Fibroblast of lung (primary cell): ENCODE results near the gene ADGRV1.
"Not testable (repeated sequence)": the region's sequence is repeated elsewhere in the genome, so short reads cannot be mapped to it uniquely, and the experiment has no call there.

ENCODE experiments used
- EZH2 ChIP-seq: IDR thresholded peaks from 2 replicates; pipeline ENCODE4 v1.5.1; 2012; ENCODE audit warnings: low read length, control low read depth, mild to moderate bottlenecking; ENCODE audit errors: missing control alignments
- TF ChIP-seq, protein P1 (sequence below), 2 donors: IDR thresholded peaks in 1 of 2; conservative IDR thresholded peaks in 1 of 2; 1 replicate in 1 of 2; 2 replicates in 1 of 2; pipeline ENCODE4 v1.5.1; 2011 to 2012; ENCODE audit warnings: low read length in 2 of 2, control low read depth in 1 of 2, inconsistent platforms in 1 of 2, low read depth in 1 of 2, mild to moderate bottlenecking in 1 of 2

DNA sequence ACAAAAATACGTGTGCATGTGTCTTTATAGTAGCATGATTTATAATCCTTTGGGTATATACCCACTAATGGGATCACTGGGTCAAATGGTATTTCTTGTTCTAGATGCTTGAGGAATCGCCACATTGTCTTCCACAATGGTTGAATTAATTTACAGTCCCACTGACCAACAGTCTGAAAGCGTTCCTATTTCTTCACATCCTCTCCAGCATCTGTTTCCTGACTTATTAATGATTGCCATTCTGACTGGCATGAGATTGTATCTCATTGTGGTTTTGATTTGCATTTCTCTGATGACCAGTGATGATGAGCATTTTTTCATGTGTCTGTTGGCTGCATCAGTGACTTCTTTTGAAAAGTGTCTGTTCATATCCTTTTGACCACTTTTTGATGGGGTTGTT is 18.0 kb downstream of the ADGRV1 start:
- TF ChIP-seq, protein P1, sequence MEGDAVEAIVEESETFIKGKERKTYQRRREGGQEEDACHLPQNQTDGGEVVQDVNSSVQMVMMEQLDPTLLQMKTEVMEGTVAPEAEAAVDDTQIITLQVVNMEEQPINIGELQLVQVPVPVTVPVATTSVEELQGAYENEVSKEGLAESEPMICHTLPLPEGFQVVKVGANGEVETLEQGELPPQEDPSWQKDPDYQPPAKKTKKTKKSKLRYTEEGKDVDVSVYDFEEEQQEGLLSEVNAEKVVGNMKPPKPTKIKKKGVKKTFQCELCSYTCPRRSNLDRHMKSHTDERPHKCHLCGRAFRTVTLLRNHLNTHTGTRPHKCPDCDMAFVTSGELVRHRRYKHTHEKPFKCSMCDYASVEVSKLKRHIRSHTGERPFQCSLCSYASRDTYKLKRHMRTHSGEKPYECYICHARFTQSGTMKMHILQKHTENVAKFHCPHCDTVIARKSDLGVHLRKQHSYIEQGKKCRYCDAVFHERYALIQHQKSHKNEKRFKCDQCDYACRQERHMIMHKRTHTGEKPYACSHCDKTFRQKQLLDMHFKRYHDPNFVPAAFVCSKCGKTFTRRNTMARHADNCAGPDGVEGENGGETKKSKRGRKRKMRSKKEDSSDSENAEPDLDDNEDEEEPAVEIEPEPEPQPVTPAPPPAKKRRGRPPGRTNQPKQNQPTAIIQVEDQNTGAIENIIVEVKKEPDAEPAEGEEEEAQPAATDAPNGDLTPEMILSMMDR (conservative IDR thresholded peaks at IDR 0.05 in 1 of 2, IDR thresholded peaks at IDR 0.05 in 1 of 2; ENCODE audit: low read depth in 1 of 2, low read length in 2 of 2), result not testable (repeated sequence)
- TF ChIP-seq EZH2, result not testable (repeated sequence)
